ENCODE results near the gene OLFML2A. TPM values are rescaled to one million over a fixed set of nuclear protein-coding genes. Genes with fewer than 3 reads are reported as not detected.
"Not testable (repeated sequence)": the region's sequence is repeated elsewhere in the genome, so short reads cannot be mapped to it uniquely, and the experiment has no call there.

The OLFML2A gene
- total RNA-seq, 1 donor from 2014 or later: 148 TPM

DNA sequence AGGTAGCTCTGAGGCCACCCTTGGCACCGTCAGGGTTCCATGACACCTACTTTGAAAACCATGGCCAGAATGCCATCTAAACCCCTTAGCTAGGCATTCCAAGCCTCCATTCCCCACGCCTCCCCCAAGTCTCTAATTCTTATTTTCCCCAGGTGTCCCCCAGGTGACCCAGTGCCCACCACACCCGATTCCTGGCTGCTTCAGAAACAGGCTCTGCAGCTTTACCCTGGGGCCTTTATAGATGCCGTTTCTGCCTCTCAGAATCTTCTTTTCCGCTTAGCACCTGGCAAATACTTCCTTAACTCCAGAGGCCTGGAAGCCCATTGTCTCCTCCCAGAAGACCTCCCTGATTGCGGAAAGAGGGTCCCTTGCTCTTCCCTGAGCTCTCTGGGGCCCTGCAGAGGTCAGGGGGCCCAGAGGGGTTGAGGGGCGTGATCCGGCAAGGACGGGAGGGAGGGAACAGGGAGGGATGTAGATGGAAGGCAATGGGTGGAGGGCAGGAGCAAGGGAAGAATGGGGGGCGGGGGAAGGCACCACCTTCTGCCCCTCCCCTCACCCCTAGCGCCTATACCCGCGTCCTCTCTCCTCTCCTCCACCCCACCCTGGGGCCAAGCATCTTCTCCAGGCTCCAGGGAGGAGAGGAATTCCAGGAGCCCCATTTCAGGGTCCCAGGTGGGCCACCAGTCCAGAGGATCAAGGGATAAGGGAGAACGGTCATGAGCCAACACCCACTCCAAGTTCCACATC, 64.3 kb downstream of the OLFML2A start:
- Histone ChIP-seq H3K79me2 (ENCODE audit: insufficient read depth, low read length) (no peaks in the 10 kb centered on the region), H2AFZ (ENCODE audit: low read depth, low read length) (no peak overlapping the region), H3K27me3 (ENCODE audit: insufficient read depth, low read length) (no peaks in the 10 kb centered on the region), H3K9ac (ENCODE audit: low read length) (no peak overlapping the region), H3K36me3 (ENCODE audit: insufficient read depth, low read length) (no peaks in the 10 kb centered on the region), H3K4me1 (ENCODE audit: insufficient read depth, low read length) (peaks cover 5% of the 10 kb centered on the region), H3K4me2 (ENCODE audit: low read length) (no peak overlapping the region), H3K9me3 (ENCODE audit: insufficient read depth, low read depth, low read length) (no peaks in the 10 kb centered on the region), H3K27ac (ENCODE audit: low read depth, low read length) (no peak overlapping the region), H4K20me1 (ENCODE audit: insufficient read depth, low read length) (no peaks in the 10 kb centered on the region), H3K4me3 (ENCODE audit: insufficient read depth, low read depth, low read length) (no peak overlapping the region)
- no peaks in the 10 kb centered on the region for H3K9me3 Mint-ChIP-seq (ENCODE audit: unreplicated experiment)
- no peaks in the 10 kb centered on the region for H3K27me3 Mint-ChIP-seq (ENCODE audit: low read depth, unreplicated experiment)
- DNase-seq (ENCODE audit: low read depth): no peak
- H3K36me3 Mint-ChIP-seq (ENCODE audit: low read depth, unreplicated experiment): no peaks in the 10 kb centered on the region
- H3K4me3 Mint-ChIP-seq (ENCODE audit: unreplicated experiment): no peak overlapping the region
- no peaks in the 10 kb centered on the region for H3K4me1 Mint-ChIP-seq (ENCODE audit: low read depth, unreplicated experiment)
- no peak overlapping the region for H3K27ac Mint-ChIP-seq (ENCODE audit: unreplicated experiment)
- no peak for TF ChIP-seq EZH2 (IDR thresholded peaks at IDR 0.05; ENCODE audit: insufficient read depth, low read length)
- TF ChIP-seq, protein P1, sequence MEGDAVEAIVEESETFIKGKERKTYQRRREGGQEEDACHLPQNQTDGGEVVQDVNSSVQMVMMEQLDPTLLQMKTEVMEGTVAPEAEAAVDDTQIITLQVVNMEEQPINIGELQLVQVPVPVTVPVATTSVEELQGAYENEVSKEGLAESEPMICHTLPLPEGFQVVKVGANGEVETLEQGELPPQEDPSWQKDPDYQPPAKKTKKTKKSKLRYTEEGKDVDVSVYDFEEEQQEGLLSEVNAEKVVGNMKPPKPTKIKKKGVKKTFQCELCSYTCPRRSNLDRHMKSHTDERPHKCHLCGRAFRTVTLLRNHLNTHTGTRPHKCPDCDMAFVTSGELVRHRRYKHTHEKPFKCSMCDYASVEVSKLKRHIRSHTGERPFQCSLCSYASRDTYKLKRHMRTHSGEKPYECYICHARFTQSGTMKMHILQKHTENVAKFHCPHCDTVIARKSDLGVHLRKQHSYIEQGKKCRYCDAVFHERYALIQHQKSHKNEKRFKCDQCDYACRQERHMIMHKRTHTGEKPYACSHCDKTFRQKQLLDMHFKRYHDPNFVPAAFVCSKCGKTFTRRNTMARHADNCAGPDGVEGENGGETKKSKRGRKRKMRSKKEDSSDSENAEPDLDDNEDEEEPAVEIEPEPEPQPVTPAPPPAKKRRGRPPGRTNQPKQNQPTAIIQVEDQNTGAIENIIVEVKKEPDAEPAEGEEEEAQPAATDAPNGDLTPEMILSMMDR (IDR thresholded peaks at IDR 0.05; ENCODE audit: insufficient read depth, low read depth, low read length): no peak
- no peak for FAIRE-seq

DNA sequence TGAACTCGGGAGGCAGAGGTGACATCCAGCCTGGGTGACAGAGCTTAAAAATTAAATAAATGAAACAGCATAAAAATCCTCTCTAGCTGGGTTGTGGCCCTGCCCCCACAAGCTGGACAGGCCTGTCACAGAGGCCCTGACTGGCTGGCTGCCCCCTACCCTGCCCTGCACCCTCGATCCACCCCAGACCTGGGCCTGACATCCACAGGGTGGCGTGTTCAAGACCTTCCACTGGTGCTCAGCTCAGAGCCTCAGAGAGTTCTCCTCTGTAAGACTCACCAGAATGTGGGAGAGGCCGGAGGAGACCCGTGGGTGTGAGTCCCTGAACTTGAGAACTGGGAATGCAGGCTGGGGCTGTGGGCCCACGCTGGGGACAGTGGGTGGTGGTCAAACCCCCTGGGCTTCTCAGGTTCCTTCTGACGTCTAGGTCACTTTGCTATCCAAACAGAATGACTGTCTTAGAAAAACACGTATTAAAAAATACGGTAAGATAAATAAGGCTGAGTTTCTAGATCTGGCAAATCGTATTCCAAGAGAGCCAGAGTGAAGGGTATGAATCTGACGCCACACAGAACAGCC, 66.6 kb downstream of the OLFML2A start:
- Histone ChIP-seq H3K36me3 (ENCODE audit: insufficient read depth, low read length) (no peaks in the 10 kb centered on the region), H3K4me1 (ENCODE audit: insufficient read depth, low read length) (peaks cover 5% of the 10 kb centered on the region), H4K20me1 (ENCODE audit: insufficient read depth, low read length) (no peaks in the 10 kb centered on the region), H3K9me3 (ENCODE audit: insufficient read depth, low read depth, low read length) (no peaks in the 10 kb centered on the region), H3K27me3 (ENCODE audit: insufficient read depth, low read length) (no peaks in the 10 kb centered on the region), H3K9ac (ENCODE audit: low read length) (no peak overlapping the region), H2AFZ (ENCODE audit: low read depth, low read length) (no peak overlapping the region), H3K27ac (ENCODE audit: low read depth, low read length) (no peak overlapping the region), H3K4me3 (ENCODE audit: insufficient read depth, low read depth, low read length) (no peak overlapping the region), H3K79me2 (ENCODE audit: insufficient read depth, low read length) (no peaks in the 10 kb centered on the region), H3K4me2 (ENCODE audit: low read length) (no peak overlapping the region)
- Mint-ChIP-seq H3K4me3 (ENCODE audit: unreplicated experiment) (no peak overlapping the region), H3K4me1 (ENCODE audit: low read depth, unreplicated experiment) (no peaks in the 10 kb centered on the region), H3K27me3 (ENCODE audit: low read depth, unreplicated experiment) (no peaks in the 10 kb centered on the region), H3K36me3 (ENCODE audit: low read depth, unreplicated experiment) (no peaks in the 10 kb centered on the region), H3K9me3 (ENCODE audit: unreplicated experiment) (no peaks in the 10 kb centered on the region), H3K27ac (ENCODE audit: unreplicated experiment) (no peak overlapping the region)
- DNase-seq (ENCODE audit: low read depth) (no peak), FAIRE-seq (no peak)
- TF ChIP-seq, protein P1 (IDR thresholded peaks at IDR 0.05; ENCODE audit: insufficient read depth, low read depth, low read length): no peak
- TF ChIP-seq EZH2 (IDR thresholded peaks at IDR 0.05; ENCODE audit: insufficient read depth, low read length): no peak

DNA sequence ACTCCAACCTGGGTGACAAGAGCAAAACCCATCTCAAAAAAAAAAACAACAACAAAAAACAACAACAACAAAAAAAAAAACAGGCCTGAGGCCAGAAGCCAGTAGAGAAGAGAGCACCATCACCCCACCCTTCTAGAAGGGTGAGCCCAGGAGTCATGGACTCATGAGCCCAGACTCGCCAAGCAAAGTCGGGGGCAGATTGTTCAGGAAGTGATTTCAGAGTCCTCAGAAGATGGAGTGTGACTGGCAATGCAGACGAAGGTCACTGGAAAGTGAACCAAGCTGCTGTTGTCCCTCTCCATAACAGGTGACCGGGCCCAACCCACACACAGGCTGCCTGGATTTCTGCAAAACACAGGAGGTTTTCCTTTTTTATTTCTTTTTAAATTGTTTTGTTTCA, 67.4 kb downstream of the OLFML2A start:
- Histone ChIP-seq H3K79me2 (ENCODE audit: insufficient read depth, low read length) (no peaks in the 10 kb centered on the region), H2AFZ (ENCODE audit: low read depth, low read length) (no peak overlapping the region), H3K4me1 (ENCODE audit: insufficient read depth, low read length) (peaks cover 5% of the 10 kb centered on the region), H3K9ac (ENCODE audit: low read length) (no peak overlapping the region), H3K27ac (ENCODE audit: low read depth, low read length) (no peak overlapping the region), H3K4me3 (ENCODE audit: insufficient read depth, low read depth, low read length) (no peak overlapping the region), H4K20me1 (ENCODE audit: insufficient read depth, low read length) (no peaks in the 10 kb centered on the region), H3K9me3 (ENCODE audit: insufficient read depth, low read depth, low read length) (no peaks in the 10 kb centered on the region), H3K27me3 (ENCODE audit: insufficient read depth, low read length) (no peaks in the 10 kb centered on the region), H3K36me3 (ENCODE audit: insufficient read depth, low read length) (no peaks in the 10 kb centered on the region), H3K4me2 (ENCODE audit: low read length) (no peak overlapping the region)
- Mint-ChIP-seq H3K4me1 (ENCODE audit: low read depth, unreplicated experiment) (no peaks in the 10 kb centered on the region), H3K4me3 (ENCODE audit: unreplicated experiment) (no peak overlapping the region), H3K27me3 (ENCODE audit: low read depth, unreplicated experiment) (no peaks in the 10 kb centered on the region), H3K9me3 (ENCODE audit: unreplicated experiment) (no peaks in the 10 kb centered on the region), H3K27ac (ENCODE audit: unreplicated experiment) (peak overlapping the region; percentile 34), H3K36me3 (ENCODE audit: low read depth, unreplicated experiment) (no peaks in the 10 kb centered on the region)
- FAIRE-seq (no peak), DNase-seq (ENCODE audit: low read depth) (no peak)
- TF ChIP-seq EZH2 (IDR thresholded peaks at IDR 0.05; ENCODE audit: insufficient read depth, low read length): no peak
- TF ChIP-seq, protein P1 (IDR thresholded peaks at IDR 0.05; ENCODE audit: insufficient read depth, low read depth, low read length): no peak

DNA sequence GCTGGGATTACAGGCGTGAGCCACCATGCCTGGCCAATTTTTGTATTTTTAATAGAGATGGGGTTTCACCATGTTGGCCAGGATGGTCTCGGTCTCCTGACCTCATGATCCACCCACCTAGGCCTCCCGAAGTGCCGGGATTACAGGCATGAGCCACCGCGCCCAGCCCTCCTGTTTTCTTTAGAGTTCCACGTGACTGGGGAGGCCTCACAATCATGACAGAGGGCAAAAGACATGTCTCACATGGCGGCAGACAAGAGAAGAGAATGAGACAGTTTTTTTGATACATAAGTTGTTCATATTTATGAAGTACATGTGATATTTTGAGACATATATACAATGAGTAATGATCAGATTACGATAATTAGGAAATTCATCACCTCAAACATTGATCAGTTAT, 69.5 kb downstream of the OLFML2A start:
- not testable (repeated sequence) for H3K27me3 Mint-ChIP-seq (ENCODE audit: low read depth, unreplicated experiment); H3K4me2 ChIP-seq (ENCODE audit: low read length); H2AFZ ChIP-seq (ENCODE audit: low read depth, low read length); H3K27ac Mint-ChIP-seq (ENCODE audit: unreplicated experiment); H3K4me1 ChIP-seq (ENCODE audit: insufficient read depth, low read length); H3K9ac ChIP-seq (ENCODE audit: low read length); H3K4me3 ChIP-seq (ENCODE audit: insufficient read depth, low read depth, low read length); FAIRE-seq; H4K20me1 ChIP-seq (ENCODE audit: insufficient read depth, low read length); DNase-seq (ENCODE audit: low read depth); H3K27me3 ChIP-seq (ENCODE audit: insufficient read depth, low read length); H3K9me3 Mint-ChIP-seq (ENCODE audit: unreplicated experiment); H3K27ac ChIP-seq (ENCODE audit: low read depth, low read length); H3K4me3 Mint-ChIP-seq (ENCODE audit: unreplicated experiment); H3K4me1 Mint-ChIP-seq (ENCODE audit: low read depth, unreplicated experiment); H3K36me3 Mint-ChIP-seq (ENCODE audit: low read depth, unreplicated experiment); H3K79me2 ChIP-seq (ENCODE audit: insufficient read depth, low read length); H3K36me3 ChIP-seq (ENCODE audit: insufficient read depth, low read length); H3K9me3 ChIP-seq (ENCODE audit: insufficient read depth, low read depth, low read length)
